GM18861 (cell line): ENCODE measurements around the gene ATP5F1E.
A peak's percentile ranks its signal among the peaks of the same experiment; 100 is the strongest.

ENCODE experiments used
- ATAC-seq: cut with Tn5 transposase; IDR thresholded peaks from one replicate; pipeline ENCODE4 v1.9.1; 2021; ENCODE audit not compliant: unreplicated experiment

Gene ATP5F1E

GRCh38 chr20:59006864-59007664 is 25.1 kb downstream of the ATP5F1E start, which contains the start of gene CTSZ:
Gene CTSZ, minus strand, starts transcription at chr20:59007254. Its CDS starts 126 bp downstream, at chr20:59007128.
- ATAC-seq = no peak

- ATAC-seq = no peak
Observed at GRCh38 chr20:59006167-59006863, 25.8 kb downstream of the ATP5F1E start.

GRCh38 chr20:59005523-59006166 is 26.5 kb downstream of the ATP5F1E start:
- no peak for ATAC-seq

GRCh38 chr20:59004763-59005522 is 27.2 kb downstream of the ATP5F1E start:
- ATAC-seq = peak; percentile 61

GRCh38 chr20:59004493-59004762 is 27.7 kb downstream of the ATP5F1E start:
- ATAC-seq = no peak

- ATAC-seq = no peak
Observed at GRCh38 chr20:59003836-59004492, 28.2 kb downstream of the ATP5F1E start.

- ATAC-seq = no peak
Observed at GRCh38 chr20:59002874-59003399, 29.2 kb downstream of the ATP5F1E start.

GRCh38 chr20:59002388-59002787 is 29.7 kb downstream of the ATP5F1E start:
- ATAC-seq = no peak

GRCh38 chr20:59001449-59002171 is 30.5 kb downstream of the ATP5F1E start:
- no peak for ATAC-seq

- ATAC-seq = no peak
Observed at GRCh38 chr20:59001068-59001448, 31.1 kb downstream of the ATP5F1E start.

GRCh38 chr20:59000326-59000725 is 31.8 kb downstream of the ATP5F1E start:
- no peak for ATAC-seq

GRCh38 chr20:58998656-58999055 is 33.5 kb downstream of the ATP5F1E start:
- ATAC-seq = no peak

- no peak for ATAC-seq
Observed at GRCh38 chr20:58997141-58997770, 34.9 kb downstream of the ATP5F1E start.

- ATAC-seq = no peak
Observed at GRCh38 chr20:58996226-58996611, 35.9 kb downstream of the ATP5F1E start.

- ATAC-seq = no peak
Observed at GRCh38 chr20:58995461-58996225, 36.5 kb downstream of the ATP5F1E start.

GRCh38 chr20:58994390-58995159 is 37.6 kb downstream of the ATP5F1E start:
- ATAC-seq = no peak

GRCh38 chr20:58993332-58994248 is 38.5 kb downstream of the ATP5F1E start:
- ATAC-seq = peak; percentile 53
